ENCODE data around the gene RMI2.

DNA sequence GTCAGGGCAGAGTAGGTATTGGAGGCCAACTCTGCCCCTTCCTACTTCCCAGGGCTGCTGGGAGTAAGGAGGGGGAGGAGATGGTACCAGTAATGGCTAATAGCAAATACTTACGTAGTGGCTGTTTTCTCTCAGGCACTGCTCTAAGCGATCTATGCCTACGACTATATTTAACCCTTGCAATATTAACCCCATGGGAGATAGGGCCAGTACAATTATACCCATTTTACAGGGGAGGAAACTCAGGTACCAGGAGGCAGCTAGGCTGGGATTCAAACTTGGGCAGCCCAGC lies 50.6 kb downstream of the RMI2 start:
- TF ChIP-seq, protein P1, sequence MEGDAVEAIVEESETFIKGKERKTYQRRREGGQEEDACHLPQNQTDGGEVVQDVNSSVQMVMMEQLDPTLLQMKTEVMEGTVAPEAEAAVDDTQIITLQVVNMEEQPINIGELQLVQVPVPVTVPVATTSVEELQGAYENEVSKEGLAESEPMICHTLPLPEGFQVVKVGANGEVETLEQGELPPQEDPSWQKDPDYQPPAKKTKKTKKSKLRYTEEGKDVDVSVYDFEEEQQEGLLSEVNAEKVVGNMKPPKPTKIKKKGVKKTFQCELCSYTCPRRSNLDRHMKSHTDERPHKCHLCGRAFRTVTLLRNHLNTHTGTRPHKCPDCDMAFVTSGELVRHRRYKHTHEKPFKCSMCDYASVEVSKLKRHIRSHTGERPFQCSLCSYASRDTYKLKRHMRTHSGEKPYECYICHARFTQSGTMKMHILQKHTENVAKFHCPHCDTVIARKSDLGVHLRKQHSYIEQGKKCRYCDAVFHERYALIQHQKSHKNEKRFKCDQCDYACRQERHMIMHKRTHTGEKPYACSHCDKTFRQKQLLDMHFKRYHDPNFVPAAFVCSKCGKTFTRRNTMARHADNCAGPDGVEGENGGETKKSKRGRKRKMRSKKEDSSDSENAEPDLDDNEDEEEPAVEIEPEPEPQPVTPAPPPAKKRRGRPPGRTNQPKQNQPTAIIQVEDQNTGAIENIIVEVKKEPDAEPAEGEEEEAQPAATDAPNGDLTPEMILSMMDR (IDR thresholded peaks at IDR 0.05) = no peak
- TF ChIP-seq POLR2A (IDR thresholded peaks at IDR 0.05) = no peak
- no peak for TF ChIP-seq POLR2AphosphoS5 (IDR thresholded peaks at IDR 0.05)
